T-cell (primary cell): Measurements from ENCODE around the gene MSH3. TPM values are rescaled to one million over a fixed set of nuclear protein-coding genes. Genes with fewer than 3 reads are reported as not detected.
"Not testable (repeated sequence)": the region's sequence is repeated elsewhere in the genome, so short reads cannot be mapped to it uniquely, and the experiment has no call there.

Source experiments
- ATAC-seq, 4 experiments: fragments of 200-7000 bp in 3 of 4; fragments of 150-1000 bp in 1 of 4; cut with Tn5 transposase; replicated peaks in 1 of 4; 1 replicate in 3 of 4; 2 replicates in 1 of 4; pipeline ENCODE4 v1.10.0; 2021; ENCODE audit warnings: moderate library complexity in 3 of 4, mild to moderate bottlenecking in 2 of 4, moderate number of reproducible peaks in 1 of 4
- CTCF ChIA-PET, 2 donors: fragments of 300-600 bp; sonication (Branson Sonifier 250); formaldehyde crosslinking; loops; one replicate each; lab custom pipeline; 2022; ENCODE audit warnings: antibody characterized with exemption in 2 of 2; lab: Charles Lee
- POLR2A ChIA-PET, 2 donors: fragments of 300-600 bp; sonication (Branson Sonifier 250); formaldehyde crosslinking; loops; one replicate each; lab custom pipeline; 2022; ENCODE audit warnings: antibody characterized with exemption in 2 of 2; lab: Charles Lee
- DNase-seq, 35 experiments: peaks; one replicate each; pipeline versions ENCODE4 v3.0.0 to v3.0.0-alpha.2; 2013 to 2023
- H3K27ac ChIP-seq: one replicate; pipeline ENCODE4 v1.5.1; 2013; ENCODE audit warnings: low read length
- H3K27me3 ChIP-seq, 2 experiments: replicated peaks in 1 of 2; 1 replicate in 1 of 2; 2 replicates in 1 of 2; pipeline versions ENCODE4 v1.6.1 to v1.7.0; 2013; ENCODE audit warnings: low read length in 1 of 2, mixed read lengths in 1 of 2; ENCODE audit not compliant: control insufficient read depth in 2 of 2, insufficient read depth in 2 of 2; ENCODE audit errors: extremely low read depth in 1 of 2
- H3K36me3 ChIP-seq, 2 donors: 1 replicate in 1 of 2; 2 replicates in 1 of 2; pipeline versions ENCODE4 v1.6.1 to v1.7.0; 2013; ENCODE audit warnings: low read length in 1 of 2; ENCODE audit not compliant: control insufficient read depth in 2 of 2, insufficient read depth in 1 of 2; ENCODE audit errors: extremely low read depth in 1 of 2
- H3K4me1 ChIP-seq, 2 experiments: 1 replicate in 1 of 2; 2 replicates in 1 of 2; pipeline versions ENCODE4 v1.6.1 to v1.7.0; 2013; ENCODE audit warnings: low read length in 2 of 2, mixed read lengths in 1 of 2; ENCODE audit not compliant: insufficient read depth in 2 of 2, control insufficient read depth in 1 of 2; ENCODE audit errors: extremely low read depth in 1 of 2
- H3K4me3 ChIP-seq, 2 donors: 1 replicate in 1 of 2; 2 replicates in 1 of 2; pipeline versions ENCODE4 v1.5.1 to v1.7.0; 2013; ENCODE audit warnings: mild to moderate bottlenecking in 2 of 2, low read length in 1 of 2, moderate library complexity in 1 of 2; ENCODE audit not compliant: control insufficient read depth in 1 of 2; ENCODE audit errors: extremely low read depth in 1 of 2
- H3K9me3 ChIP-seq: 2 replicates; pipeline ENCODE4 v1.7.0; 2013
- H3K27ac Mint-ChIP-seq, 2 donors: one replicate each; pipeline ENCODE4 v1.8.0; 2020 to 2021; ENCODE audit warnings: mild to moderate bottlenecking in 2 of 2, mixed read lengths in 2 of 2
- H3K27me3 Mint-ChIP-seq, 2 donors: one replicate each; pipeline ENCODE4 v1.8.0; 2021 to 2022; ENCODE audit warnings: mixed read lengths in 2 of 2
- H3K36me3 Mint-ChIP-seq: one replicate; pipeline ENCODE4 v1.8.0; 2021; ENCODE audit warnings: mixed read lengths
- H3K4me1 Mint-ChIP-seq, 3 donors: one replicate each; pipeline ENCODE4 v1.8.0; 2020 to 2022; ENCODE audit warnings: mixed read lengths in 3 of 3, mild to moderate bottlenecking in 1 of 3
- H3K4me3 Mint-ChIP-seq, 3 donors: one replicate each; pipeline ENCODE4 v1.8.0; 2020 to 2022; ENCODE audit warnings: mild to moderate bottlenecking in 3 of 3, mixed read lengths in 3 of 3, moderate library complexity in 3 of 3
- H3K9me3 Mint-ChIP-seq, 3 donors: one replicate each; pipeline ENCODE4 v1.8.0; 2020 to 2022; ENCODE audit warnings: mixed read lengths in 3 of 3
- whole genome bisulfite sequencing: methylation state at CpG from one replicate; pipeline ENCODE4 v1.1.5; 2013; ENCODE audit warnings: missing lambda C conversion rate; ENCODE audit not compliant: insufficient coverage; 5-methylcytosine and 5-hydroxymethylcytosine counted together
- total RNA-seq, 35 experiments: library from RNA in 6 of 35; stranded (reverse) in 6 of 35; fragments of 120-200 nt in 1 of 35; gene quantifications; one replicate each; pipeline versions ENCODE4 v1.2.1 to v1.2.4 and lab custom pipeline; 2013 to 2026

Gene MSH3
- total RNA-seq, 5 donors from 2014 or later (not counting 1 experiment from before 2014, with no cell fraction given): 10.8 to 20.8 (median 16.3) TPM

- peaks cover 0 to 3% of the 10 kb centered on the region in 2 donors for H3K36me3 ChIP-seq
- Mint-ChIP-seq H3K27me3 (no peaks in the 10 kb centered on the region), H3K4me3 (no peak overlapping the region), H3K4me1 (no peaks in the 10 kb centered on the region), H3K36me3 (peaks cover 75% of the 10 kb centered on the region), H3K27ac (no peak overlapping the region), H3K9me3 (peaks cover 4 to 23% (median 11%) of the 10 kb centered on the region in 3 donors)
- peaks cover 3% of the 10 kb centered on the region for H3K9me3 ChIP-seq
- CTCF ChIA-PET: no interaction called here
- H3K27ac ChIP-seq: no peak overlapping the region
- POLR2A ChIA-PET: no interaction called here
- no CpG with 5 or more reads among the region's 2 CpGs for WGBS
- H3K4me3 ChIP-seq: no peak overlapping the region
- no peaks in the 10 kb centered on the region for H3K4me1 ChIP-seq
- H3K27me3 ChIP-seq: no peaks in the 10 kb centered on the region
- ATAC-seq (no peak), DNase-seq (no peak)
Observed at GRCh38 chr5:80825786-80826460, 171.5 kb downstream of the MSH3 start.

GRCh38 chr5:80834710-80835109 is 180.3 kb downstream of the MSH3 start:
- CTCF ChIA-PET: no interaction called here

GRCh38 chr5:80835128-80835527 is 180.7 kb downstream of the MSH3 start:
- Histone ChIP-seq H3K36me3 (no peaks in the 10 kb centered on the region), H3K4me3 (no peak overlapping the region), H3K27me3 (no peaks in the 10 kb centered on the region), H3K9me3 (no peaks in the 10 kb centered on the region), H3K4me1 (peaks cover 0 to 5% of the 10 kb centered on the region in 2 experiments), H3K27ac (no peak overlapping the region)
- Mint-ChIP-seq H3K27me3 (no peaks in the 10 kb centered on the region), H3K27ac (no peak overlapping the region), H3K4me1 (peaks cover 5 to 14% (median 11%) of the 10 kb centered on the region in 3 donors), H3K36me3 (peaks cover 34% of the 10 kb centered on the region), H3K9me3 (no peaks in the 10 kb centered on the region), H3K4me3 (no peak overlapping the region)
- DNase-seq (no peak), ATAC-seq (no peak)
- ChIA-PET CTCF (no interaction called here), POLR2A (interaction anchor here in 1 of 2 donors (0.6 kb wide), 1 partner anchor 502 kb away, joined by 4 read pairs; no protein-coding TSS in a partner anchor)
- 88% methylated on average over 1 of the region's 4 CpGs for WGBS

More at GRCh38 chr5:80834710-80835109, 180.3 kb downstream of the MSH3 start:
- H3K36me3 Mint-ChIP-seq: peaks cover 36% of the 10 kb centered on the region
- H3K27ac ChIP-seq: no peak overlapping the region
- DNase-seq: no peak
- H3K4me3 ChIP-seq: no peak overlapping the region
- H3K9me3 ChIP-seq: no peaks in the 10 kb centered on the region
- no peaks in the 10 kb centered on the region for H3K36me3 ChIP-seq
- POLR2A ChIA-PET: no interaction called here
- H3K4me1 Mint-ChIP-seq: peaks cover 5 to 14% (median 11%) of the 10 kb centered on the region in 3 donors
- no peak overlapping the region for H3K27ac Mint-ChIP-seq
- no peaks in the 10 kb centered on the region for H3K27me3 Mint-ChIP-seq
- no peaks in the 10 kb centered on the region for H3K27me3 ChIP-seq
- no peak overlapping the region for H3K4me3 Mint-ChIP-seq
- ATAC-seq: no peak
- H3K4me1 ChIP-seq: peaks cover 0 to 5% of the 10 kb centered on the region in 2 experiments
- no peaks in the 10 kb centered on the region for H3K9me3 Mint-ChIP-seq

- CTCF ChIA-PET: no interaction called here
Observed at GRCh38 chr5:80837679-80838078, 183.2 kb downstream of the MSH3 start.

GRCh38 chr5:80841026-80841797 is 186.8 kb downstream of the MSH3 start:
- H3K27ac Mint-ChIP-seq, H3K27ac ChIP-seq, H3K4me1 ChIP-seq, H3K4me3 Mint-ChIP-seq, ATAC-seq, CTCF ChIA-PET, H3K27me3 Mint-ChIP-seq, DNase-seq, H3K27me3 ChIP-seq, H3K36me3 ChIP-seq, H3K4me3 ChIP-seq, H3K9me3 ChIP-seq: not testable (repeated sequence)
- H3K9me3 Mint-ChIP-seq: peaks cover 0 to 12% (median 0%) of the 10 kb centered on the region in 3 donors
- no CpG with 5 or more reads among the region's 6 CpGs for WGBS
- peaks cover 64% of the 10 kb centered on the region for H3K36me3 Mint-ChIP-seq
- POLR2A ChIA-PET: interaction anchor here in 1 of 2 donors (0.7 kb wide), 1 partner anchor 894 kb away, joined by 7 read pairs; no protein-coding TSS in a partner anchor
- H3K4me1 Mint-ChIP-seq: peaks cover 19 to 32% (median 22%) of the 10 kb centered on the region in 3 donors

More at GRCh38 chr5:80837679-80838078, 183.2 kb downstream of the MSH3 start:
- H3K36me3 ChIP-seq: no peaks in the 10 kb centered on the region
- H3K27me3 ChIP-seq: no peaks in the 10 kb centered on the region
- H3K36me3 Mint-ChIP-seq: peaks cover 42% of the 10 kb centered on the region
- H3K4me1 Mint-ChIP-seq: peaks cover 5 to 18% (median 16%) of the 10 kb centered on the region in 3 donors
- H3K9me3 ChIP-seq: no peaks in the 10 kb centered on the region
- no peaks in the 10 kb centered on the region for H3K27me3 Mint-ChIP-seq
- H3K4me3 ChIP-seq: no peak overlapping the region
- DNase-seq: peak in 6 of 35 experiments; percentile 1 to 32 (median 2)
- H3K9me3 Mint-ChIP-seq: no peaks in the 10 kb centered on the region
- H3K4me3 Mint-ChIP-seq: no peak overlapping the region
- POLR2A ChIA-PET: no interaction called here
- no peak overlapping the region for H3K27ac ChIP-seq
- ATAC-seq: peak in 3 of 4 experiments; percentile 9 to 40 (median 24)
- H3K27ac Mint-ChIP-seq: no peak overlapping the region
- peaks cover 0 to 5% of the 10 kb centered on the region in 2 experiments for H3K4me1 ChIP-seq

- H3K27me3 Mint-ChIP-seq, ATAC-seq, CTCF ChIA-PET, H3K4me3 Mint-ChIP-seq, H3K4me3 ChIP-seq, H3K4me1 ChIP-seq, POLR2A ChIA-PET, H3K27ac ChIP-seq, H3K27ac Mint-ChIP-seq, H3K27me3 ChIP-seq, H3K9me3 ChIP-seq: not testable (repeated sequence)
- peak in 9 of 35 experiments; percentile 1 to 27 (median 7) for DNase-seq
- peaks cover 5 to 17% of the 10 kb centered on the region in 2 donors for H3K36me3 ChIP-seq
- peaks cover 17 to 23% (median 18%) of the 10 kb centered on the region in 3 donors for H3K9me3 Mint-ChIP-seq
- H3K36me3 Mint-ChIP-seq: peaks cover 83% of the 10 kb centered on the region
- 69% methylated on average over 6 of the region's 8 CpGs for WGBS
- H3K4me1 Mint-ChIP-seq: peaks cover 11 to 22% (median 22%) of the 10 kb centered on the region in 3 donors
Observed at GRCh38 chr5:80846422-80846821, 192.0 kb downstream of the MSH3 start.
